ENCODE data around the gene SUSD4. TPM values are rescaled to one million over a fixed set of nuclear protein-coding genes. Genes with fewer than 3 reads are reported as not detected.

Gene SUSD4
- total and polyA plus RNA-seq, 2 donors (not counting 3 experiments of a cell fraction or from before 2014, with no cell fraction given) = not detected

DNA sequence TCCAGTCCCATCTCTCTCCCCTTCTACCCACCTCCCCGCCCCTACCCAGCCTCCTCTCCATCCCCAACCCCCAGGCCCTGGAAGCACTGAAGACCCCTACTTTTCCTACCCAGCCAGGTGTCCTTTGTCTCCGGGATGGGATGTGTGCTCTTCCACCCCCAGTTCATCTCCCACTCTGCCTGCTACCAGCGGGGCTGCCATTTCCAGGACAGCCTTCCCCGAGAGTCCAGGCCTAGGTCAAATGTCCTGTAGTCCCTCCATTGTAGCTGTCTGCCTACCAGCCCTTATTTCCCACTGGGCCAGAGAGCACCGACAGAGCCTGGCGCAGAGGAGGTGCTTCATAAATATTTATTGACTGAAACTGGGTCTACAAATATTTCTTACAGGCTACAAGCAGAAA is 148.9 kb downstream of the SUSD4 start:
- TF ChIP-seq MYC (IDR thresholded peaks at IDR 0.05; ENCODE audit: low read depth, low read length) = no peak
- TF ChIP-seq JUN (IDR thresholded peaks at IDR 0.05; ENCODE audit: borderline replicate concordance, insufficient read depth, insufficient read length, low read depth) = no peak
- TF ChIP-seq GATA2 (IDR thresholded peaks at IDR 0.05; ENCODE audit: insufficient read depth, insufficient read length, low read depth, low read length) = no peak
- TF ChIP-seq FOS (IDR thresholded peaks at IDR 0.05; ENCODE audit: borderline replicate concordance, insufficient read depth, low read length) = no peak
- TF ChIP-seq, protein P1, sequence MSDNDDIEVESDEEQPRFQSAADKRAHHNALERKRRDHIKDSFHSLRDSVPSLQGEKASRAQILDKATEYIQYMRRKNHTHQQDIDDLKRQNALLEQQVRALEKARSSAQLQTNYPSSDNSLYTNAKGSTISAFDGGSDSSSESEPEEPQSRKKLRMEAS (IDR thresholded peaks at IDR 0.05; ENCODE audit: insufficient read depth, insufficient read length) = no peak
- no peak for TF ChIP-seq POLR2AphosphoS5 (IDR thresholded peaks at IDR 0.05; ENCODE audit: insufficient read depth, low read depth, low read length)
- H3K36me3 ChIP-seq (ENCODE audit: control insufficient read depth in 2 of 2, extremely low read depth in 1 of 2, insufficient read depth in 2 of 2, low read length in 2 of 2) = no peaks in the 10 kb centered on the region
- DNase-seq (ENCODE audit: low read depth, low spot score) (no peak), FAIRE-seq (no peak)
- no peak overlapping the region for H3K4me2 ChIP-seq (ENCODE audit: insufficient read depth, low read length)
- H3K9ac ChIP-seq (replicated peaks; ENCODE audit: extremely low read depth, insufficient read depth, low read length) = no peak overlapping the region
- no peak overlapping the region for H3K4me3 ChIP-seq (replicated peaks in 1 of 3; ENCODE audit: insufficient read depth in 1 of 3, low read depth in 1 of 3, low read length in 3 of 3)
- no peak overlapping the region for H3K27ac ChIP-seq (ENCODE audit: insufficient read depth, low read depth, low read length)
- no peaks in the 10 kb centered on the region for H3K9me1 ChIP-seq (replicated peaks; ENCODE audit: control insufficient read depth, extremely low read depth, insufficient read depth, low read length)
- no peak overlapping the region for H2AFZ ChIP-seq (ENCODE audit: low read depth, low read length)
- dilution Hi-C loops (cut with MboI; ENCODE audit: extremely low pct_ligation_motif_present, low sequenced_read_pairs) = no loop called here
- H3K27me3 ChIP-seq (ENCODE audit: control insufficient read depth in 2 of 2, insufficient read depth in 2 of 2, low read length in 2 of 2) = peaks cover 0 to 6% of the 10 kb centered on the region in 2 experiments
- no peaks in the 10 kb centered on the region for H3K79me2 ChIP-seq (ENCODE audit: control insufficient read depth, insufficient read depth, low read length)
- no peaks in the 10 kb centered on the region for H3K9me3 ChIP-seq (replicated peaks; ENCODE audit: control insufficient read depth, insufficient read depth, low read length)
- ChIA-PET CTCF (interaction anchor here (1.0 kb wide), 1 partner anchor 15 kb away, joined by 3 read pairs; no protein-coding TSS in a partner anchor), POLR2A (no interaction called here)
- no peaks in the 10 kb centered on the region for H3K4me1 ChIP-seq (ENCODE audit: control insufficient read depth, extremely low read depth, insufficient read depth, low read length)
- no peaks in the 10 kb centered on the region for H4K20me1 ChIP-seq (replicated peaks; ENCODE audit: control insufficient read depth, extremely low read depth, insufficient read depth, low read length)
- no TSS peak for BruUV-seq (replicated peaks)
- intact Hi-C loops (cut with micrococcal nuclease) = no loop called here

DNA sequence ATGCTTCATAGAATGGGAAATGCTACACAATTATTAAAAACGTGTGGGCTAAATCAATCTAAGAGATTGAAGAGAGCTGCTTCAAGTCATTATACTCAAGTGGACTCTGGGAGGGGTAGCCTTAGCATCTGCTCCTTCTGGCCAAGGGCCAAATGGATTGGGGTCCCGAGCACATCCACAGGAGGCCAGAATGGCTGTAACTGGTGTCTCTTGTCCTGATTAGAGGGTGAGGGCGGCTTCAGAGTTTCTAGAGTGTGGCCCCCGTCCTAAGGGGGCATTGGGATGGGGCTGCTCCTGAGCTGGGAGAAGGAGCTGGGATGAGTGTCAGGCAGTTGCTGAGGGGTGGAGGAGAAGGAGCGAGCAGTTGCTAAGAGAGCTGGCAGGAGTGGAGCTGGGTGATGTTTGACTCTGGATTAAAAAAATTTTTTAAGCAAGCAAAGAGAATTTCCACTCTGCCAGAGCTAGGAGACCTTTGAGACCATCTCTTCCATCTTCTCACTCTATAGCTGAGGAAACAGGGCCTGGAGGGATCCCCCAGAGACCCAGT is 149.6 kb downstream of the SUSD4 start:
- intact Hi-C loops (cut with micrococcal nuclease) = no loop called here
- DNase-seq (ENCODE audit: low read depth, low spot score) = no peak
- no peak overlapping the region for H3K4me3 ChIP-seq (replicated peaks in 1 of 3; ENCODE audit: insufficient read depth in 1 of 3, low read depth in 1 of 3, low read length in 3 of 3)
- BruUV-seq (replicated peaks) = no TSS peak
- H3K27ac ChIP-seq (ENCODE audit: insufficient read depth, low read depth, low read length) = no peak overlapping the region
- dilution Hi-C loops (cut with MboI; ENCODE audit: extremely low pct_ligation_motif_present, low sequenced_read_pairs) = no loop called here
- H3K79me2 ChIP-seq (ENCODE audit: control insufficient read depth, insufficient read depth, low read length) = no peaks in the 10 kb centered on the region
- H3K4me1 ChIP-seq (ENCODE audit: control insufficient read depth, extremely low read depth, insufficient read depth, low read length) = no peaks in the 10 kb centered on the region
- H3K9me1 ChIP-seq (replicated peaks; ENCODE audit: control insufficient read depth, extremely low read depth, insufficient read depth, low read length) = no peaks in the 10 kb centered on the region
- TF ChIP-seq JUN (IDR thresholded peaks at IDR 0.05; ENCODE audit: borderline replicate concordance, insufficient read depth, insufficient read length, low read depth) (no peak), GATA2 (IDR thresholded peaks at IDR 0.05; ENCODE audit: insufficient read depth, insufficient read length, low read depth, low read length) (no peak), POLR2A (IDR thresholded peaks at IDR 0.05; ENCODE audit: low read depth, low read length) (no peak), MYC (IDR thresholded peaks at IDR 0.05; ENCODE audit: low read depth, low read length) (no peak), FOS (IDR thresholded peaks at IDR 0.05; ENCODE audit: borderline replicate concordance, insufficient read depth, low read length) (no peak), POLR2AphosphoS5 (IDR thresholded peaks at IDR 0.05; ENCODE audit: insufficient read depth, low read depth, low read length) (no peak), EZH2 (IDR thresholded peaks at IDR 0.05; ENCODE audit: borderline replicate concordance, low read depth, low read length, severe bottlenecking) (no peak)
- TF ChIP-seq, protein P1 (IDR thresholded peaks at IDR 0.05; ENCODE audit: insufficient read depth, insufficient read length) = no peak
- TF ChIP-seq, protein P2, sequence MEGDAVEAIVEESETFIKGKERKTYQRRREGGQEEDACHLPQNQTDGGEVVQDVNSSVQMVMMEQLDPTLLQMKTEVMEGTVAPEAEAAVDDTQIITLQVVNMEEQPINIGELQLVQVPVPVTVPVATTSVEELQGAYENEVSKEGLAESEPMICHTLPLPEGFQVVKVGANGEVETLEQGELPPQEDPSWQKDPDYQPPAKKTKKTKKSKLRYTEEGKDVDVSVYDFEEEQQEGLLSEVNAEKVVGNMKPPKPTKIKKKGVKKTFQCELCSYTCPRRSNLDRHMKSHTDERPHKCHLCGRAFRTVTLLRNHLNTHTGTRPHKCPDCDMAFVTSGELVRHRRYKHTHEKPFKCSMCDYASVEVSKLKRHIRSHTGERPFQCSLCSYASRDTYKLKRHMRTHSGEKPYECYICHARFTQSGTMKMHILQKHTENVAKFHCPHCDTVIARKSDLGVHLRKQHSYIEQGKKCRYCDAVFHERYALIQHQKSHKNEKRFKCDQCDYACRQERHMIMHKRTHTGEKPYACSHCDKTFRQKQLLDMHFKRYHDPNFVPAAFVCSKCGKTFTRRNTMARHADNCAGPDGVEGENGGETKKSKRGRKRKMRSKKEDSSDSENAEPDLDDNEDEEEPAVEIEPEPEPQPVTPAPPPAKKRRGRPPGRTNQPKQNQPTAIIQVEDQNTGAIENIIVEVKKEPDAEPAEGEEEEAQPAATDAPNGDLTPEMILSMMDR (IDR thresholded peaks at IDR 0.05; ENCODE audit: extremely low read depth in 1 of 2, insufficient read depth in 1 of 2, low read depth in 1 of 2, low read length in 2 of 2) = no peak
- no peak overlapping the region for H3K4me2 ChIP-seq (ENCODE audit: insufficient read depth, low read length)
- H3K9me3 ChIP-seq (replicated peaks; ENCODE audit: control insufficient read depth, insufficient read depth, low read length) = no peaks in the 10 kb centered on the region
- peaks cover 0 to 6% of the 10 kb centered on the region in 2 experiments for H3K27me3 ChIP-seq (ENCODE audit: control insufficient read depth in 2 of 2, insufficient read depth in 2 of 2, low read length in 2 of 2)
- no peak for FAIRE-seq
- H4K20me1 ChIP-seq (replicated peaks; ENCODE audit: control insufficient read depth, extremely low read depth, insufficient read depth, low read length) = no peaks in the 10 kb centered on the region
- POLR2A ChIA-PET = no interaction called here
- H3K9ac ChIP-seq (replicated peaks; ENCODE audit: extremely low read depth, insufficient read depth, low read length) = no peak overlapping the region
- H3K36me3 ChIP-seq (ENCODE audit: control insufficient read depth in 2 of 2, extremely low read depth in 1 of 2, insufficient read depth in 2 of 2, low read length in 2 of 2) = no peaks in the 10 kb centered on the region
- CTCF ChIA-PET = interaction anchor here (1.0 kb wide), 1 partner anchor 15 kb away, joined by 3 read pairs; no protein-coding TSS in a partner anchor
- no peak overlapping the region for H2AFZ ChIP-seq (ENCODE audit: low read depth, low read length)
